Measurements from ENCODE around the gene FGF21. TPM values are rescaled to one million over a fixed set of nuclear protein-coding genes. Genes with fewer than 3 reads are reported as not detected.

The FGF21 gene
- total RNA-seq, 1 donor from 2014 or later: not detected

DNA sequence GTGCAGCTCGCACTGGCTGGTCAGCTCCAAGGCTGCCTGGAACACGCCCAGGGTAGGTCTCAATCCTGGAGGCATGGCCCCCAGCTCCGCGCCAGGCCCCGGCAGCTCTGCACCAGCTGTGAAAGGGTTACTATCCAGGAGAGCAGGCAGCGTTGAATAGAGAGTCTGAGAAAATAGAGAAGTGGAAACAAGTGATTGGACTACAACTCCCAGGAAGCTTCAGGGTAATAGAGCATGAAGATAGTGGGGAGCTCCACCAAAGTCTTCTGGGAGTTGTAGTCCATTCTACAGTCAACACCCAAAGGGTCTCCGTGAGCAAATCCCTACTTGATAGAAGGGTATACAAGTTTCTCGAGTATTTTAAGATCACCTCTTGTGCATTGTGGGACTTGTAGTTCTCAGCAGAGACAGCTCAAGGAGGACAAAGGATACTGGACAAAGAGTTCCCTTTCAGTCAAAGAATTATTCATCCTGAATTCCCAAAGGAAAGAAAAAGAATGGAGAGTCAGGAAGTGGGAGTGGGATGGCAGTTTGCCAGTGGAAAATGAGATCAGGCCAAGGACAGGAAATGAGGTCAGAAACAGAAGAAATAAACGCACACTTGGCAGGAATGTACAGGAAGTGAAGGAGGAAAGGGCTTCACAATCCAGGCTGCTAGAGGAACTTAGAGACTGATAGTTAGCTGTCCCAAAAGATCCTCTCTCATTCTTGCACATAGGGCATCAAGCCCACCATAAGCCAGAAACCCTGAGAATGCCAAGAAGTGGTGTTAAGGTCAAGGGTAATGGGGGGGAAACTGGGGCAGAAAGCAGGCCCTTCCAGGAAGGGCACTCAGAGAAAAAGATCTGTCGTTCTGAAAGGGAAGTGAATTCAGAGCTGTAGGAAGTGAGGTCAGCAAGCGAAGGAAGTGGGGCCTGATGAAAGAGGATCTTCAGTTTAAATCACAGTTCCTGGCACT lies 30.2 kb upstream of the FGF21 start:
- DNase-seq (ENCODE audit: low read depth): peak; percentile 71
- Histone ChIP-seq H3K4me1 (ENCODE audit: insufficient read depth, low read length) (peaks cover 10% of the 10 kb centered on the region), H3K27me3 (ENCODE audit: insufficient read depth, low read length) (no peaks in the 10 kb centered on the region), H3K9ac (ENCODE audit: low read length) (peak overlapping the region; percentile 27), H2AFZ (ENCODE audit: low read depth, low read length) (peak overlapping the region; percentile 77), H3K36me3 (ENCODE audit: insufficient read depth, low read length) (no peaks in the 10 kb centered on the region), H3K27ac (ENCODE audit: low read depth, low read length) (peak overlapping the region; percentile 72), H3K4me3 (ENCODE audit: insufficient read depth, low read depth, low read length) (peak overlapping the region; percentile 8), H3K79me2 (ENCODE audit: insufficient read depth, low read length) (no peaks in the 10 kb centered on the region), H3K4me2 (ENCODE audit: low read length) (peak overlapping the region; percentile 56), H3K9me3 (ENCODE audit: insufficient read depth, low read depth, low read length) (no peaks in the 10 kb centered on the region), H4K20me1 (ENCODE audit: insufficient read depth, low read length) (no peaks in the 10 kb centered on the region)
- FAIRE-seq: no peak
- Mint-ChIP-seq H3K4me3 (ENCODE audit: unreplicated experiment) (peak overlapping the region; percentile 37), H3K27me3 (ENCODE audit: low read depth, unreplicated experiment) (no peaks in the 10 kb centered on the region), H3K36me3 (ENCODE audit: low read depth, unreplicated experiment) (peaks cover 2% of the 10 kb centered on the region), H3K4me1 (ENCODE audit: low read depth, unreplicated experiment) (peaks cover 8% of the 10 kb centered on the region), H3K27ac (ENCODE audit: unreplicated experiment) (peak overlapping the region; percentile 81), H3K9me3 (ENCODE audit: unreplicated experiment) (peaks cover 9% of the 10 kb centered on the region)
- TF ChIP-seq EZH2 (IDR thresholded peaks at IDR 0.05; ENCODE audit: insufficient read depth, low read length): no peak
- TF ChIP-seq, protein P1, sequence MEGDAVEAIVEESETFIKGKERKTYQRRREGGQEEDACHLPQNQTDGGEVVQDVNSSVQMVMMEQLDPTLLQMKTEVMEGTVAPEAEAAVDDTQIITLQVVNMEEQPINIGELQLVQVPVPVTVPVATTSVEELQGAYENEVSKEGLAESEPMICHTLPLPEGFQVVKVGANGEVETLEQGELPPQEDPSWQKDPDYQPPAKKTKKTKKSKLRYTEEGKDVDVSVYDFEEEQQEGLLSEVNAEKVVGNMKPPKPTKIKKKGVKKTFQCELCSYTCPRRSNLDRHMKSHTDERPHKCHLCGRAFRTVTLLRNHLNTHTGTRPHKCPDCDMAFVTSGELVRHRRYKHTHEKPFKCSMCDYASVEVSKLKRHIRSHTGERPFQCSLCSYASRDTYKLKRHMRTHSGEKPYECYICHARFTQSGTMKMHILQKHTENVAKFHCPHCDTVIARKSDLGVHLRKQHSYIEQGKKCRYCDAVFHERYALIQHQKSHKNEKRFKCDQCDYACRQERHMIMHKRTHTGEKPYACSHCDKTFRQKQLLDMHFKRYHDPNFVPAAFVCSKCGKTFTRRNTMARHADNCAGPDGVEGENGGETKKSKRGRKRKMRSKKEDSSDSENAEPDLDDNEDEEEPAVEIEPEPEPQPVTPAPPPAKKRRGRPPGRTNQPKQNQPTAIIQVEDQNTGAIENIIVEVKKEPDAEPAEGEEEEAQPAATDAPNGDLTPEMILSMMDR (IDR thresholded peaks at IDR 0.05; ENCODE audit: insufficient read depth, low read depth, low read length): no peak

DNA sequence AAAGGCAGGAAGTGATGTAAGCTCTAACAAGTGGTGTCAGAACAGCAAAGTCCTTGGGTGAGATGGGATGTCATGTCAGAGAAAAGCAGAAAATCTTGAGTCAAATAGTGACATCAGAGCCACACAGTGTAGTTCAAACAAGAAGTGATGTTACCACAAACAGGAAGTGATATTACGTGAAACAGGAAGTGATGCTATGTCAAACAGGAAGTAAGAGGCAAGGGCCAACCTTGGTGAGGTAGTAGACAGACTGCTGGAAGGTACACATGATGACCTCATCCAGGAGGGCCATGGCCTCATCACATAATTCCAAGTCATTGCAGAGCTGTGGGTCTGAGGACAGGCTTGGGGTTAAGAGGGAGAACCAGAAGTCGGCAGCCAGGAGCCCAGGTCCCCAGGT lies 28.8 kb upstream of the FGF21 start:
- no peak for TF ChIP-seq EZH2 (IDR thresholded peaks at IDR 0.05; ENCODE audit: insufficient read depth, low read length)
- TF ChIP-seq, protein P1 (IDR thresholded peaks at IDR 0.05; ENCODE audit: insufficient read depth, low read depth, low read length): no peak
- peaks cover 8% of the 10 kb centered on the region for H3K4me1 Mint-ChIP-seq (ENCODE audit: low read depth, unreplicated experiment)
- no peak overlapping the region for H3K4me3 Mint-ChIP-seq (ENCODE audit: unreplicated experiment)
- no peaks in the 10 kb centered on the region for H3K36me3 ChIP-seq (ENCODE audit: insufficient read depth, low read length)
- no peak overlapping the region for H3K4me2 ChIP-seq (ENCODE audit: low read length)
- no peaks in the 10 kb centered on the region for H4K20me1 ChIP-seq (ENCODE audit: insufficient read depth, low read length)
- no peak overlapping the region for H2AFZ ChIP-seq (ENCODE audit: low read depth, low read length)
- DNase-seq (ENCODE audit: low read depth) (no peak), FAIRE-seq (no peak)
- no peak overlapping the region for H3K4me3 ChIP-seq (ENCODE audit: insufficient read depth, low read depth, low read length)
- H3K9ac ChIP-seq (ENCODE audit: low read length): no peak overlapping the region
- peaks cover 9% of the 10 kb centered on the region for H3K9me3 Mint-ChIP-seq (ENCODE audit: unreplicated experiment)
- no peaks in the 10 kb centered on the region for H3K9me3 ChIP-seq (ENCODE audit: insufficient read depth, low read depth, low read length)
- no peaks in the 10 kb centered on the region for H3K27me3 ChIP-seq (ENCODE audit: insufficient read depth, low read length)
- peaks cover 6% of the 10 kb centered on the region for H3K4me1 ChIP-seq (ENCODE audit: insufficient read depth, low read length)
- H3K27ac Mint-ChIP-seq (ENCODE audit: unreplicated experiment): no peak overlapping the region
- peaks cover 4% of the 10 kb centered on the region for H3K27me3 Mint-ChIP-seq (ENCODE audit: low read depth, unreplicated experiment)
- H3K36me3 Mint-ChIP-seq (ENCODE audit: low read depth, unreplicated experiment): peaks cover 2% of the 10 kb centered on the region
- no peaks in the 10 kb centered on the region for H3K79me2 ChIP-seq (ENCODE audit: insufficient read depth, low read length)
- H3K27ac ChIP-seq (ENCODE audit: low read depth, low read length): no peak overlapping the region

Data from astrocyte (in vitro differentiated cells and primary cell).